ENCODE data around the gene CHFR.
"Not testable (repeated sequence)": the region's sequence is repeated elsewhere in the genome, so short reads cannot be mapped to it uniquely, and the experiment has no call there.

CHFR gene, protein sequence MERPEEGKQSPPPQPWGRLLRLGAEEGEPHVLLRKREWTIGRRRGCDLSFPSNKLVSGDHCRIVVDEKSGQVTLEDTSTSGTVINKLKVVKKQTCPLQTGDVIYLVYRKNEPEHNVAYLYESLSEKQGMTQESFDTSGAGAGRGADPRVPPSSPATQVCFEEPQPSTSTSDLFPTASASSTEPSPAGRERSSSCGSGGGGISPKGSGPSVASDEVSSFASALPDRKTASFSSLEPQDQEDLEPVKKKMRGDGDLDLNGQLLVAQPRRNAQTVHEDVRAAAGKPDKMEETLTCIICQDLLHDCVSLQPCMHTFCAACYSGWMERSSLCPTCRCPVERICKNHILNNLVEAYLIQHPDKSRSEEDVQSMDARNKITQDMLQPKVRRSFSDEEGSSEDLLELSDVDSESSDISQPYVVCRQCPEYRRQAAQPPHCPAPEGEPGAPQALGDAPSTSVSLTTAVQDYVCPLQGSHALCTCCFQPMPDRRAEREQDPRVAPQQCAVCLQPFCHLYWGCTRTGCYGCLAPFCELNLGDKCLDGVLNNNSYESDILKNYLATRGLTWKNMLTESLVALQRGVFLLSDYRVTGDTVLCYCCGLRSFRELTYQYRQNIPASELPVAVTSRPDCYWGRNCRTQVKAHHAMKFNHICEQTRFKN

GRCh38 chr12:132887513-132888351 is at the start of gene CHFR:
CHFR (minus strand) TSS chr12:132887605; CDS start chr12:132887328, 277 bp downstream.
- peak; percentile 93 for DNase-seq (ENCODE audit: low read depth)

DNA sequence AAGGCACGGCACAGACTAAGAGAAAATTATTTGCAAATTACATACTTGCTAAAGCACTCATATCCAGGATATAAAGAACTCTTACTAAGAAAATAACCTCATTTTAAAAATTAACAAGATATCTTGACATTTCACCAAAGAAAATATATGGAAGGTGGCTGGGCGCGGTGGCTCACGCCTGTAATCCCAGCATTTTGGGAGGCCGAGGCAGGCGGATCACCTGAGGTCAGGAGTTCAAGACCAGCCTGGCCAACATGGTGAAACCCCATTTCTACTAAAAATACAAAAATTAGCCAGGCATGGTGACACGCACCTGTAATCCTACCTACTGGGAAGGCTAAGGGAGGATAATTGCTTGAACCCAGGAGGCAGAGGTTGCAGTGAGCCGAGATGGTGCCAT is 49.5 kb upstream of the CHFR start:
- DNase-seq (ENCODE audit: low read depth) = not testable (repeated sequence)

- DNase-seq (ENCODE audit: low read depth) = no peak
These were observed 48.8 kb upstream of the CHFR start for GRCh38 chr12:132936163-132936562.

GRCh38 chr12:132926415-132926833 is 39.0 kb upstream of the CHFR start:
- DNase-seq (ENCODE audit: low read depth) = no peak

- no peak for DNase-seq (ENCODE audit: low read depth)
These were observed 38.4 kb upstream of the CHFR start for GRCh38 chr12:132925597-132926414.

DNA sequence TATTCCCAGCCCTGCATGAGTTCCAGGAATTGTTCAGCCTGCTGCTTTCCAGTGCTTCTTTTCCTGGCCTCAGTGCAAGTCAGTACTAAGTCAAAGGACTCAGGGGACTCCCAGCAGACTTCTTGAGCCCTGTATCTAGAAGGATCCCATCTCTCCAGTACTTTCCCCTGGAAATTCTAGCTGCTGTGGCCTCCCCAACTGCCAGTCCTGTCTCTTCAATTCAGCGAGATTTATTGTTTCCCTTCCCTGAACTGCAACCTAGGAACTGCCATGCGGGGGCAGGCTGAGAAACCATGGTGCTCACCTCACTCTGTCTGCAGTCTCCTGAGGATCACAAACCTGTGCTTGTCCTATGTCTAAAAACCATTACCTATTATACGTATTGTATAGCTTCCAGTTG is 37.0 kb upstream of the CHFR start:
- DNase-seq (ENCODE audit: low read depth) = no peak

- DNase-seq (ENCODE audit: low read depth) = no peak
These were observed 36.0 kb upstream of the CHFR start for GRCh38 chr12:132923356-132923909.

- no peak for DNase-seq (ENCODE audit: low read depth)
These were observed 35.3 kb upstream of the CHFR start for GRCh38 chr12:132922676-132923075.

- no peak for DNase-seq (ENCODE audit: low read depth)
These were observed 34.3 kb upstream of the CHFR start for GRCh38 chr12:132921685-132922084.

GRCh38 chr12:132918680-132919079 is 31.3 kb upstream of the CHFR start:
- DNase-seq (ENCODE audit: low read depth) = no peak

- DNase-seq (ENCODE audit: low read depth) = no peak
These were observed 21.6 kb upstream of the CHFR start for GRCh38 chr12:132909030-132909368.

GRCh38 chr12:132908145-132909029 is 21.0 kb upstream of the CHFR start:
- DNase-seq (ENCODE audit: low read depth) = peak; percentile 90

GRCh38 chr12:132907789-132908144 is 20.4 kb upstream of the CHFR start:
- DNase-seq (ENCODE audit: low read depth) = not testable (repeated sequence)

DNA sequence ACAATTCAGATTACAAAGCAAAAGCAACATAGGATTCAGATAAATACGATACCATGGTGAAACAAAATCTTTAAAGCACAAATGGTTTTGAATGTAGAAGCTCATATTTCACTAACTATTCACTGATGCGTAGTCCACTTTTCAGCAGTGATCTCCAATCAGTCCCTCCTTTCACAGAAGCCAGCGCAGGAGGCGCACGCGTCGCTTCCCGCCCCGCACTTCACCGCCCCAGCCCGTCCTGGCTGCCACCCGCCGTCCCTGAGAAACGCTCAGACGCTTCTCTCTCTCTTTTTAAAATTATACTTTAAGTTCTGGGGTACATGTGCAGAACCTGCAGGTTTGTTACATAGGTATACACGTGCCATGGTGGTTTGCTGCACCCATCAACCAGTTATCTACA is 19.8 kb upstream of the CHFR start:
- no peak for DNase-seq (ENCODE audit: low read depth)

GRCh38 chr12:132904718-132905328 is 17.4 kb upstream of the CHFR start:
- peak; percentile 67 for DNase-seq (ENCODE audit: low read depth)

- DNase-seq (ENCODE audit: low read depth) = no peak
These were observed 11.6 kb upstream of the CHFR start for GRCh38 chr12:132899033-132899432.

DNA sequence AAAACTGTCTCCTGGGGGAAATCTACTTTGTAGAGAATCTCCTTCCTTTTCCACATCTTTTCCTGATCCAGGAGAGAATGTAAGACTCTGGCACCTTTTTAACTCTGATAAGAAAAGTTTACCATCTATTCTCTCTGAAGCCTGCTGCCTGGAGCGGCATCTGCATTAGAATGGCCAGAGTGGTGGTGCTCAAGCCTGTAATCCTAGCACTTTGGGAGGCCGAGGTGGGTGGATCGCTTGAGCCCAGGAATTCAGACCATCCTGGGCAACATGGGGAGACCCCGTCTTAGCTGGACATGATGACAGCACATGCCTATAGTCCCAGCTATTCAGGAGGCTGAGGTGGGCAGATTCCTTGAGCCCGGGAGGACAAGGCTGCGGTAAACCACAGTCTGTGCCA is 1.4 kb upstream of the CHFR start:
- DNase-seq (ENCODE audit: low read depth) = no peak

- DNase-seq (ENCODE audit: low read depth) = no peak
These were observed 602 bp downstream of the CHFR start for GRCh38 chr12:132886529-132887477.

DNA sequence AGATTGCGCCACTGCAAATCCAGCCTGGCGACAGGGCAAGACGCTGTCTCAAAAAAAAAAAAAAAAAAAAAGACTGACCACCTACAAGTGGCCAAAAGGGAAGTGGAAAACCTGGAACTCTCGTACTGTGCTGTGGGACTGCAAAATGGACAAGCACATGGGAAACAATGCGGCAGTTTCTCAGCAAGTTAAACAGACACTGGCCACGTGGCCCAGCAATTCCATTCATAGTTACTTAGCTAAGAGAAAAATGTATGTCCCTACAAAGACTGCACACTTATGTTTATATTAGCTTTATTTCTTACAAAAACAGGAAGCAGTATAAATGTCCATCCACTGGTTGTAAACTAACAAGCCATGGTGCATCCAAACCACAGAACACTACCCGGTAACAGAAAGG is 5.6 kb downstream of the CHFR start:
- no peak for DNase-seq (ENCODE audit: low read depth)
